B cell (primary cell): ENCODE measurements around the gene TAF12. TPM values are rescaled to one million over a fixed set of nuclear protein-coding genes. Genes with fewer than 3 reads are reported as not detected.
"Not testable (repeated sequence)": the region's sequence is repeated elsewhere in the genome, so short reads cannot be mapped to it uniquely, and the experiment has no call there.

Experiments used
- ATAC-seq: fragments of 200-7000 bp; cut with Tn5 transposase; one replicate; pipeline ENCODE4 v1.10.0; 2021; ENCODE audit warnings: low read depth, mild to moderate bottlenecking, moderate number of reproducible peaks, moderate library complexity
- CTCF ChIA-PET: fragments of 350-600 bp; sonication (Branson Sonifier 250); formaldehyde crosslinking; loops from one replicate; lab custom pipeline; 2021; ENCODE audit warnings: antibody characterized with exemption, inconsistent platforms; lab: Charles Lee
- POLR2A ChIA-PET: fragments of 350-600 bp; sonication (Branson Sonifier 250); formaldehyde crosslinking; loops from one replicate; lab custom pipeline; 2021; ENCODE audit warnings: antibody characterized with exemption; lab: Charles Lee
- DNase-seq: peaks from one replicate; pipeline ENCODE4 v3.0.0; 2013
- H2AFZ ChIP-seq: 2 replicates; pipeline ENCODE4 v1.6.1; 2012; ENCODE audit warnings: mild to moderate bottlenecking, low read depth, low read length; ENCODE audit not compliant: insufficient read depth, poor library complexity, severe bottlenecking
- H3K27ac ChIP-seq, 2 donors: 1 replicate in 1 of 2; 2 replicates in 1 of 2; pipeline ENCODE4 v1.5.1; 2012 to 2013; ENCODE audit warnings: low read length in 2 of 2, mild to moderate bottlenecking in 2 of 2, moderate library complexity in 1 of 2
- H3K27me3 ChIP-seq, 4 experiments: fragments of 200-600 bp in 1 of 4; sonication (generic) in 1 of 4; replicated peaks in 1 of 4; 1 replicate in 2 of 4; 2 replicates in 2 of 4; pipeline versions ENCODE4 v1.6.1 to v1.7.0; 2013 to 2016; ENCODE audit warnings: low read length in 3 of 4, mild to moderate bottlenecking in 2 of 4, mixed read lengths in 1 of 4, moderate library complexity in 1 of 4; ENCODE audit not compliant: insufficient read depth in 4 of 4, control insufficient read depth in 3 of 4; ENCODE audit errors: control extremely low read depth in 1 of 4
- H3K36me3 ChIP-seq, 2 experiments: replicated peaks in 1 of 2; 1 replicate in 1 of 2; 2 replicates in 1 of 2; pipeline versions ENCODE4 v1.6.1 to v1.7.1; 2013; ENCODE audit warnings: low read length in 1 of 2; ENCODE audit not compliant: insufficient read depth in 2 of 2, control insufficient read depth in 1 of 2; ENCODE audit errors: control extremely low read depth in 1 of 2, extremely low read depth in 1 of 2
- H3K4me1 ChIP-seq, 2 donors: fragments of 200-600 bp in 1 of 2; sonication (generic) in 1 of 2; 1 replicate in 1 of 2; 2 replicates in 1 of 2; pipeline versions ENCODE4 v1.5.1 to v1.6.1; 2013 to 2017; ENCODE audit warnings: low read length in 2 of 2; ENCODE audit not compliant: control insufficient read depth in 2 of 2, insufficient read depth in 2 of 2
- H3K4me2 ChIP-seq: replicated peaks from 2 replicates; pipeline ENCODE3; 2012; ENCODE audit warnings: mild to moderate bottlenecking, low read depth, low read length; ENCODE audit not compliant: poor library complexity, severe bottlenecking
- H3K4me3 ChIP-seq, 5 experiments: fragments of 200-600 bp in 1 of 5; sonication (generic) in 1 of 5; 1 replicate in 3 of 5; 2 replicates in 2 of 5; pipeline versions ENCODE4 v1.5.1 to v1.7.0; 2011 to 2016; ENCODE audit warnings: low read length in 4 of 5, mild to moderate bottlenecking in 4 of 5, low read depth in 2 of 5, control low read depth in 1 of 5, moderate library complexity in 1 of 5; ENCODE audit not compliant: insufficient read depth in 1 of 5; ENCODE audit errors: control extremely low read depth in 1 of 5, extremely low read depth in 1 of 5
- H3K79me2 ChIP-seq: fragments of 200-600 bp; sonication (generic); one replicate; pipeline ENCODE4 v1.6.0; 2016; ENCODE audit warnings: low read length; ENCODE audit not compliant: control insufficient read depth, insufficient read depth
- H3K9ac ChIP-seq: fragments of 200-600 bp; sonication (generic); 2 replicates; pipeline ENCODE4 v1.6.1; 2017; ENCODE audit warnings: mild to moderate bottlenecking, low read length, moderate library complexity
- H3K9me3 ChIP-seq, 3 donors: one replicate each; pipeline versions ENCODE4 v1.6.1 to v1.7.1; 2013; ENCODE audit warnings: low read length in 2 of 3; ENCODE audit not compliant: control insufficient read depth in 2 of 3, insufficient read depth in 1 of 3; ENCODE audit errors: control extremely low read depth in 1 of 3
- H4K20me1 ChIP-seq: 2 replicates; pipeline ENCODE4 v1.6.0; 2012; ENCODE audit warnings: mild to moderate bottlenecking, low read length; ENCODE audit not compliant: insufficient read depth, control insufficient read depth, poor library complexity, severe bottlenecking
- H3K27ac Mint-ChIP-seq: one replicate; pipeline ENCODE4 v1.8.0; 2021; ENCODE audit warnings: mixed read lengths
- H3K27me3 Mint-ChIP-seq: one replicate; pipeline ENCODE4 v1.8.0; 2021; ENCODE audit warnings: mixed read lengths
- H3K4me1 Mint-ChIP-seq: one replicate; pipeline ENCODE4 v1.8.0; 2021; ENCODE audit warnings: mixed read lengths
- H3K4me3 Mint-ChIP-seq: one replicate; pipeline ENCODE4 v1.8.0; 2021; ENCODE audit warnings: mixed read lengths
- H3K9me3 Mint-ChIP-seq: one replicate; pipeline ENCODE4 v1.8.0; 2022; ENCODE audit warnings: mixed read lengths; ENCODE audit not compliant: insufficient read depth
- EZH2 ChIP-seq: IDR thresholded peaks from 2 replicates; pipeline ENCODE4 v1.6.1; 2012; ENCODE audit warnings: borderline replicate concordance, low read depth, mild to moderate bottlenecking, moderate library complexity, low read length; ENCODE audit not compliant: insufficient read depth, poor library complexity, severe bottlenecking
- WGBS: methylation state at CpG from one replicate; pipeline ENCODE4 v1.1.5; 2013; ENCODE audit warnings: missing lambda C conversion rate; ENCODE audit not compliant: insufficient coverage; 5-methylcytosine and 5-hydroxymethylcytosine counted together
- intact Hi-C: fragments of 100-400 bp; cut with micrococcal nuclease; formaldehyde crosslinking; loops from one replicate; pipeline ENCODE4 v1.10.0; 2022
- polyA plus RNA-seq: library from polyadenylated mRNA; depleted of rRNA; stranded (reverse); fragments of >200 nt; gene quantifications from 2 replicates; pipeline ENCODE4 v1.2.3, GENCODE V29; 2012
- total RNA-seq, 2 donors: library from RNA; stranded (reverse); fragments of 120-200 nt in 1 of 2; gene quantifications; 1 replicate in 1 of 2; 2 replicates in 1 of 2; pipeline versions ENCODE4 v1.2.3 to v1.2.4, GENCODE V29; 2013 to 2022
- TF ChIP-seq, protein P1 (sequence below): fragments of 200-600 bp; IDR thresholded peaks from one replicate; pipeline ENCODE4 v1.8.0; 2022; ENCODE audit warnings: antibody characterized with exemption, mild to moderate bottlenecking

Gene TAF12
- total and polyA plus RNA-seq, 2 donors (not counting 1 experiment from before 2014, with no cell fraction given) = 15.8 to 19.1 TPM

DNA sequence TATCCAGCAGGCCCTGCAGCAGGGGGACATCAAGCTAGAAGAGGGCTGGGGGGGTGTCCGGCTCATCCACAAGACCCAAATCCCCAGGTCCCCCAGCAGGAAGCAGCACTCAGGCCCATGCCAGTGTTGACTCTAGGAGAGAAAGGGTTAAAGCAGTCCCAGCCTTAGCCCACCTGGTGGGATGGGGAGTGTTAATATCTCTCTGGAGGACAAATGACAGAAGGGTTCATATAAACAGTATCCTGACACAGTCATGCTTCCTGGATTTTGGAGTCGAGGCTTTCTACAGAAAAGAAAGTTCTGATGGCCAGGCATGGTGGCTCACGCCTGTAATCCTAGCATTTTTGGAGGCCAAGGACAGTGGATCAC is 48.9 kb downstream of the TAF12 start:
- H3K27ac ChIP-seq, H3K9ac ChIP-seq, H3K79me2 ChIP-seq, DNase-seq, intact Hi-C loops, H3K9me3 Mint-ChIP-seq, H3K27me3 ChIP-seq, CTCF ChIA-PET, H3K4me3 Mint-ChIP-seq, H4K20me1 ChIP-seq, H3K27ac Mint-ChIP-seq, H2AFZ ChIP-seq, POLR2A ChIA-PET, H3K9me3 ChIP-seq, H3K27me3 Mint-ChIP-seq, ATAC-seq, H3K4me3 ChIP-seq, H3K36me3 ChIP-seq, H3K4me2 ChIP-seq: not testable (repeated sequence)
- peaks cover 4 to 11% of the 10 kb centered on the region in 2 donors for H3K4me1 ChIP-seq
- 94% methylated on average over 2 of the region's 3 CpGs for WGBS
- H3K4me1 Mint-ChIP-seq = peaks cover 10% of the 10 kb centered on the region

DNA sequence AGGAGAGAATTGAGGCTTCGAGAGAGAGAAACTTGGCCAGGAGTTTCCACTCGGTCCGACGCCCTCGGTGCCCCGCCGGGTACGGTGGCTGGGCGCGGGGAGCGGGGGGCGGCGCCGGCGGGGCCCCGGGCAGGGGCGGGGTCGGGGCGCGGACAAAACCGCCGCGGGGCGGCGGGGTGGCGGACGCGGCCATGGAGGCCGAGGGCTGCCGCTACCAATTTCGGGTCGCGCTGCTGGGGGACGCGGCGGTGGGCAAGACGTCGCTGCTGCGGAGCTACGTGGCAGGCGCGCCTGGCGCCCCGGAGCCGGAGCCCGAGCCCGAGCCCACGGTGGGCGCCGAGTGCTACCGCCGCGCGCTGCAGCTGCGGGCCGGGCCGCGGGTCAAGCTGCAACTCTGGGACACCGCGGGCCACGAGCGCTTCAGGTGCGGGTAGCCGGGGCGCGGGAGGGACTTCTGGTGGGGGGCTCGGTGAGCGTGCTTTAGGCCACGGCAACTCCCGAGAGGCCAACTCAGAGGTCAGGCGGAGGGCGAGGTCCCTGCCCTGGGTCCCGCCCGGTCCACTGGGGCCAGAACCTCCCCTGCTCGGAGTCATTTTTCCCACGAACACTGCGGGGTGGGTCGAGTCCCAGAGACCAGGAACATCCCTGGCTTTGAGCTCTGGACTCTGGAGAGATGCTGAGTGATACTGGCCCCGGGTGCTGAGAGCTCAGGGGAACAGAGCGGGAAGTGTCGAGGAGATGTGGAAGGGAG is 50.4 kb downstream of the TAF12 start:
- Mint-ChIP-seq H3K27ac (no peak overlapping the region), H3K4me3 (peak overlapping the region; percentile 91), H3K9me3 (no peaks in the 10 kb centered on the region), H3K4me1 (peaks cover 11% of the 10 kb centered on the region), H3K27me3 (peaks cover 3% of the 10 kb centered on the region)
- ATAC-seq = peak; percentile 75
- peak; percentile 35 for DNase-seq
- peak overlapping the region in 4 of 5 experiments; percentile 19 to 63 (median 52) for H3K4me3 ChIP-seq
- H3K4me1 ChIP-seq = peaks cover 4 to 11% of the 10 kb centered on the region in 2 donors
- peak overlapping the region; percentile 50 for H3K9ac ChIP-seq
- H3K79me2 ChIP-seq = no peaks in the 10 kb centered on the region
- peak overlapping the region; percentile 76 for H2AFZ ChIP-seq
- 6% methylated on average over 81 of the region's 81 CpGs for WGBS
- H4K20me1 ChIP-seq = no peaks in the 10 kb centered on the region
- H3K27ac ChIP-seq = no peak overlapping the region
- intact Hi-C loops = no loop called here
- H3K27me3 ChIP-seq = peaks cover 0 to 9% (median 3%) of the 10 kb centered on the region in 4 experiments
- ChIA-PET CTCF (interaction anchor here (1.4 kb wide), 1 partner anchor 144 kb away, joined by 3 read pairs; the partner anchor contains the start of gene YTHDF2), POLR2A (interaction anchor here (0.9 kb wide), 1 partner anchor 11 kb away, joined by 4 read pairs; no protein-coding TSS in a partner anchor)
- H3K4me2 ChIP-seq = peak overlapping the region; percentile 85
- no peaks in the 10 kb centered on the region for H3K9me3 ChIP-seq
- no peaks in the 10 kb centered on the region for H3K36me3 ChIP-seq
- no peak for TF ChIP-seq EZH2
- TF ChIP-seq, protein P1, sequence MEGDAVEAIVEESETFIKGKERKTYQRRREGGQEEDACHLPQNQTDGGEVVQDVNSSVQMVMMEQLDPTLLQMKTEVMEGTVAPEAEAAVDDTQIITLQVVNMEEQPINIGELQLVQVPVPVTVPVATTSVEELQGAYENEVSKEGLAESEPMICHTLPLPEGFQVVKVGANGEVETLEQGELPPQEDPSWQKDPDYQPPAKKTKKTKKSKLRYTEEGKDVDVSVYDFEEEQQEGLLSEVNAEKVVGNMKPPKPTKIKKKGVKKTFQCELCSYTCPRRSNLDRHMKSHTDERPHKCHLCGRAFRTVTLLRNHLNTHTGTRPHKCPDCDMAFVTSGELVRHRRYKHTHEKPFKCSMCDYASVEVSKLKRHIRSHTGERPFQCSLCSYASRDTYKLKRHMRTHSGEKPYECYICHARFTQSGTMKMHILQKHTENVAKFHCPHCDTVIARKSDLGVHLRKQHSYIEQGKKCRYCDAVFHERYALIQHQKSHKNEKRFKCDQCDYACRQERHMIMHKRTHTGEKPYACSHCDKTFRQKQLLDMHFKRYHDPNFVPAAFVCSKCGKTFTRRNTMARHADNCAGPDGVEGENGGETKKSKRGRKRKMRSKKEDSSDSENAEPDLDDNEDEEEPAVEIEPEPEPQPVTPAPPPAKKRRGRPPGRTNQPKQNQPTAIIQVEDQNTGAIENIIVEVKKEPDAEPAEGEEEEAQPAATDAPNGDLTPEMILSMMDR = no peak
